Neural crest cell (in vitro differentiated cells): ENCODE data around the gene TFIP11. TPM values are rescaled to one million over a fixed set of nuclear protein-coding genes. Genes with fewer than 3 reads are reported as not detected.

Source experiments
- DNase-seq: peaks from one replicate; pipeline ENCODE4 v3.0.0; 2021; ENCODE audit warnings: low read depth, mixed read lengths, low spot score
- H3K27ac Mint-ChIP-seq: one replicate; pipeline ENCODE4 v1.8.0; 2021; ENCODE audit warnings: mild to moderate bottlenecking, mixed read lengths; ENCODE audit not compliant: unreplicated experiment
- H3K27me3 Mint-ChIP-seq: 2 replicates; pipeline ENCODE4 v1.8.0; 2021; ENCODE audit warnings: low read depth, mild to moderate bottlenecking, mixed read lengths
- H3K36me3 Mint-ChIP-seq: 2 replicates; pipeline ENCODE4 v1.8.0; 2021; ENCODE audit warnings: low read depth, mild to moderate bottlenecking, mixed read lengths
- H3K4me1 Mint-ChIP-seq: 2 replicates; pipeline ENCODE4 v1.8.0; 2021; ENCODE audit warnings: mixed read lengths
- H3K4me3 Mint-ChIP-seq: one replicate; pipeline ENCODE4 v1.8.0; 2021; ENCODE audit warnings: mild to moderate bottlenecking, mixed read lengths
- H3K9me3 Mint-ChIP-seq: 2 replicates; pipeline ENCODE4 v1.8.0; 2021; ENCODE audit warnings: mixed read lengths
- CTCF ChIP-seq: fragments of 200-600 bp; sonication (generic); conservative IDR thresholded peaks from 2 replicates; pipeline ENCODE4 v1.5.0; 2021; ENCODE audit warnings: antibody characterized with exemption, mild to moderate bottlenecking
- total RNA-seq: library from RNA; stranded (reverse); gene quantifications from 2 replicates; pipeline ENCODE4 v1.2.1, GENCODE V29; 2021

The TFIP11 gene
- total RNA-seq, 1 donor from 2014 or later: 33.6 TPM

GRCh38 chr22:26457661-26458272, 54.5 kb downstream of the TFIP11 start:
- no peaks in the 10 kb centered on the region for H3K27me3 Mint-ChIP-seq
- H3K27ac Mint-ChIP-seq: no peak overlapping the region
- peaks cover 12% of the 10 kb centered on the region for H3K4me1 Mint-ChIP-seq
- H3K36me3 Mint-ChIP-seq: peaks cover 5% of the 10 kb centered on the region
- H3K9me3 Mint-ChIP-seq: no peaks in the 10 kb centered on the region
- TF ChIP-seq CTCF: no peak
- no peak overlapping the region for H3K4me3 Mint-ChIP-seq
- no peak for DNase-seq

- no peak for TF ChIP-seq CTCF
- Mint-ChIP-seq H3K36me3 (peaks cover 11% of the 10 kb centered on the region), H3K4me1 (no peaks in the 10 kb centered on the region), H3K27ac (no peak overlapping the region), H3K27me3 (no peaks in the 10 kb centered on the region), H3K4me3 (no peak overlapping the region), H3K9me3 (no peaks in the 10 kb centered on the region)
- no peak for DNase-seq
Observed at GRCh38 chr22:26453812-26454500, 58.3 kb downstream of the TFIP11 start.

- Mint-ChIP-seq H3K9me3 (no peaks in the 10 kb centered on the region), H3K4me3 (no peak overlapping the region), H3K27ac (no peak overlapping the region), H3K36me3 (peaks cover 11% of the 10 kb centered on the region), H3K27me3 (no peaks in the 10 kb centered on the region), H3K4me1 (no peaks in the 10 kb centered on the region)
- no peak for TF ChIP-seq CTCF
- no peak for DNase-seq
Observed at GRCh38 chr22:26453216-26453615, 59.1 kb downstream of the TFIP11 start.

- Mint-ChIP-seq H3K4me1 (no peaks in the 10 kb centered on the region), H3K27ac (no peak overlapping the region), H3K36me3 (peaks cover 11% of the 10 kb centered on the region), H3K4me3 (no peak overlapping the region), H3K9me3 (no peaks in the 10 kb centered on the region), H3K27me3 (no peaks in the 10 kb centered on the region)
- no peak for DNase-seq
- TF ChIP-seq CTCF: no peak
Observed at GRCh38 chr22:26452236-26453016, 59.8 kb downstream of the TFIP11 start.

- TF ChIP-seq CTCF: no peak
- no peaks in the 10 kb centered on the region for H3K27me3 Mint-ChIP-seq
- DNase-seq: no peak
- H3K4me3 Mint-ChIP-seq: no peak overlapping the region
- peaks cover 7% of the 10 kb centered on the region for H3K36me3 Mint-ChIP-seq
- no peaks in the 10 kb centered on the region for H3K4me1 Mint-ChIP-seq
- H3K9me3 Mint-ChIP-seq: no peaks in the 10 kb centered on the region
- H3K27ac Mint-ChIP-seq: no peak overlapping the region
Observed at GRCh38 chr22:26450453-26451185, 61.7 kb downstream of the TFIP11 start.
